Endothelial cell of umbilical vein (primary cell): ENCODE results near the gene SKIL. TPM values are rescaled to one million over a fixed set of nuclear protein-coding genes. Genes with fewer than 3 reads are reported as not detected.
A peak's percentile ranks its signal among the peaks of the same experiment; 100 is the strongest.

ENCODE experiments used
- BruUV-seq: library from RNA; stranded (reverse); fragments of 400-500 nt; replicated peaks from 2 replicates; lab custom pipeline; 2021; lab: Mats Ljungman, UMichigan
- CTCF ChIA-PET: fragments of 300-600, 350-600 bp; sonication (Branson Sonifier 250); formaldehyde crosslinking; loops from one replicate; lab custom pipeline; 2021; ENCODE audit warnings: antibody characterized with exemption, inconsistent platforms; lab: Charles Lee
- POLR2A ChIA-PET: fragments of 300-600, 350-600 bp; sonication (Branson Sonifier 250); formaldehyde crosslinking; loops from one replicate; lab custom pipeline; 2021; ENCODE audit warnings: antibody characterized with exemption, inconsistent platforms; lab: Charles Lee
- DNase-seq: peaks from one replicate; pipeline ENCODE4 v3.0.0-alpha.2; 2011; ENCODE audit warnings: low read depth, low spot score
- FAIRE-seq: peaks from 2 replicates; lab custom pipeline; 2011; peaks lifted over from hg19 to GRCh38; lab: Jason Lieb, UNC
- H2AFZ ChIP-seq: 2 replicates; pipeline ENCODE4 v1.6.0; 2012; ENCODE audit warnings: low read depth, low read length, control low read depth, inconsistent platforms
- H3K27ac ChIP-seq: 2 replicates; pipeline ENCODE4 v1.5.1; 2011; ENCODE audit warnings: low read depth, mild to moderate bottlenecking, control low read depth, low read length, moderate library complexity; ENCODE audit not compliant: insufficient read depth
- H3K27me3 ChIP-seq, 2 experiments: 2 replicates each; pipeline versions ENCODE4 v1.6.0 to v1.6.1; 2011; ENCODE audit warnings: low read length in 2 of 2, mixed read lengths in 1 of 2; ENCODE audit not compliant: control insufficient read depth in 2 of 2, insufficient read depth in 2 of 2
- H3K36me3 ChIP-seq, 2 experiments: 2 replicates in 1 of 2; 3 replicates in 1 of 2; pipeline ENCODE4 v1.5.1; 2011; ENCODE audit warnings: low read length in 2 of 2, mild to moderate bottlenecking in 1 of 2, moderate library complexity in 1 of 2; ENCODE audit not compliant: control insufficient read depth in 2 of 2, insufficient read depth in 2 of 2; ENCODE audit errors: extremely low read depth in 1 of 2
- H3K4me1 ChIP-seq: 3 replicates; pipeline ENCODE4 v1.5.1; 2011; ENCODE audit warnings: mild to moderate bottlenecking, low read length; ENCODE audit not compliant: control insufficient read depth, insufficient read depth; ENCODE audit errors: extremely low read depth
- H3K4me2 ChIP-seq: 2 replicates; pipeline ENCODE4 v1.6.1; 2011; ENCODE audit warnings: low read length, control low read depth, mixed read lengths; ENCODE audit not compliant: insufficient read depth
- H3K4me3 ChIP-seq, 3 experiments: fragments of 200-600 bp in 1 of 3; sonication (generic), shearing (Covaris generic) in 1 of 3; replicated peaks in 1 of 3; 2 replicates each; pipeline ENCODE4 v1.5.1; 2011 to 2016; ENCODE audit warnings: control low read depth in 3 of 3, low read length in 3 of 3, mild to moderate bottlenecking in 2 of 3, inconsistent platforms in 1 of 3, low read depth in 1 of 3, moderate library complexity in 1 of 3; ENCODE audit not compliant: insufficient read depth in 1 of 3
- H3K79me2 ChIP-seq: 2 replicates; pipeline ENCODE4 v1.6.0; 2012; ENCODE audit warnings: low read length, inconsistent platforms; ENCODE audit not compliant: control insufficient read depth, insufficient read depth
- H3K9ac ChIP-seq: replicated peaks from 2 replicates; pipeline ENCODE3; 2011; ENCODE audit warnings: low read length, control low read depth; ENCODE audit not compliant: insufficient read depth; ENCODE audit errors: extremely low read depth
- H3K9me1 ChIP-seq: replicated peaks from 3 replicates; pipeline ENCODE4 v1.6.0; 2011; ENCODE audit warnings: mild to moderate bottlenecking, low read length; ENCODE audit not compliant: control insufficient read depth, insufficient read depth; ENCODE audit errors: extremely low read depth
- H3K9me3 ChIP-seq: replicated peaks from 2 replicates; pipeline ENCODE4 v1.5.1; 2012; ENCODE audit warnings: low read length, inconsistent platforms; ENCODE audit not compliant: control insufficient read depth, insufficient read depth
- H4K20me1 ChIP-seq: replicated peaks from 2 replicates; pipeline ENCODE3; 2011; ENCODE audit warnings: mild to moderate bottlenecking, low read length; ENCODE audit not compliant: control insufficient read depth, insufficient read depth; ENCODE audit errors: extremely low read depth
- dilution Hi-C: fragments of 300-500 bp; cut with MboI; formaldehyde crosslinking; loops from one replicate; pipeline ENCODE4 v1.15.0; 2019; ENCODE audit warnings: low sequenced_read_pairs; ENCODE audit not compliant: extremely low pct_ligation_motif_present
- intact Hi-C: fragments of 100-400 bp; cut with micrococcal nuclease; formaldehyde crosslinking; loops from one replicate; pipeline ENCODE4 v1.10.0; 2022
- polyA plus RNA-seq, 4 experiments: library from polyadenylated mRNA; depleted of rRNA in 3 of 4; stranded (reverse) in 3 of 4; unstranded in 1 of 4; fragments of >200 nt; gene quantifications; 2 replicates each; pipeline versions ENCODE4 v1.2.1 to v1.2.3, GENCODE V29; 2011 to 2012; ENCODE audit warnings: missing spikeins in 1 of 4
- total RNA-seq: library from RNA; stranded (reverse); gene quantifications from 2 replicates; pipeline ENCODE4 v1.2.3, GENCODE V29; 2021
- TF ChIP-seq, protein P1 (sequence below): IDR thresholded peaks from 2 replicates; pipeline ENCODE4 v1.6.1; 2011; ENCODE audit not compliant: insufficient read depth, insufficient read length
- TF ChIP-seq, protein P2 (sequence below), 2 donors: IDR thresholded peaks; 1 replicate in 1 of 2; 2 replicates in 1 of 2; pipeline ENCODE4 v1.5.1; 2011; ENCODE audit warnings: low read length in 2 of 2, mild to moderate bottlenecking in 2 of 2, moderate library complexity in 2 of 2, control low read depth in 1 of 2, inconsistent platforms in 1 of 2, low read depth in 1 of 2; ENCODE audit not compliant: insufficient read depth in 1 of 2; ENCODE audit errors: extremely low read depth in 1 of 2

Gene SKIL
- total and polyA plus RNA-seq, 2 donors (not counting 3 experiments of a cell fraction or from before 2014, with no cell fraction given) = 18.4 to 135 TPM

- no peak for FAIRE-seq
Measured at GRCh38 chr3:170368921-170369320, 11.4 kb downstream of the SKIL start.

More at GRCh38 chr3:170368921-170369320, 11.4 kb downstream of the SKIL start:
- no peak overlapping the region for H3K9ac ChIP-seq
- no peaks in the 10 kb centered on the region for H3K9me1 ChIP-seq
- ChIA-PET POLR2A (interaction anchor here (0.6 to 0.7 kb wide), 2 partner anchors 8 to 18 kb away, joined by 3 to 6 read pairs; no protein-coding TSS in a partner anchor), CTCF (interaction anchor here (0.6 to 2.9 kb wide), 5 partner anchors 10 to 217 kb away, joined by 3 to 21 read pairs (median 9); partner anchors contain the start of gene SKIL)
- H3K27me3 ChIP-seq = no peaks in the 10 kb centered on the region
- H4K20me1 ChIP-seq = peaks cover 17% of the 10 kb centered on the region
- no peak for DNase-seq
- no peak overlapping the region for H3K27ac ChIP-seq
- no peak overlapping the region for H2AFZ ChIP-seq
- no TSS peak for BruUV-seq
- TF ChIP-seq, protein P1, sequence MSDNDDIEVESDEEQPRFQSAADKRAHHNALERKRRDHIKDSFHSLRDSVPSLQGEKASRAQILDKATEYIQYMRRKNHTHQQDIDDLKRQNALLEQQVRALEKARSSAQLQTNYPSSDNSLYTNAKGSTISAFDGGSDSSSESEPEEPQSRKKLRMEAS = no peak
- TF ChIP-seq, protein P2, sequence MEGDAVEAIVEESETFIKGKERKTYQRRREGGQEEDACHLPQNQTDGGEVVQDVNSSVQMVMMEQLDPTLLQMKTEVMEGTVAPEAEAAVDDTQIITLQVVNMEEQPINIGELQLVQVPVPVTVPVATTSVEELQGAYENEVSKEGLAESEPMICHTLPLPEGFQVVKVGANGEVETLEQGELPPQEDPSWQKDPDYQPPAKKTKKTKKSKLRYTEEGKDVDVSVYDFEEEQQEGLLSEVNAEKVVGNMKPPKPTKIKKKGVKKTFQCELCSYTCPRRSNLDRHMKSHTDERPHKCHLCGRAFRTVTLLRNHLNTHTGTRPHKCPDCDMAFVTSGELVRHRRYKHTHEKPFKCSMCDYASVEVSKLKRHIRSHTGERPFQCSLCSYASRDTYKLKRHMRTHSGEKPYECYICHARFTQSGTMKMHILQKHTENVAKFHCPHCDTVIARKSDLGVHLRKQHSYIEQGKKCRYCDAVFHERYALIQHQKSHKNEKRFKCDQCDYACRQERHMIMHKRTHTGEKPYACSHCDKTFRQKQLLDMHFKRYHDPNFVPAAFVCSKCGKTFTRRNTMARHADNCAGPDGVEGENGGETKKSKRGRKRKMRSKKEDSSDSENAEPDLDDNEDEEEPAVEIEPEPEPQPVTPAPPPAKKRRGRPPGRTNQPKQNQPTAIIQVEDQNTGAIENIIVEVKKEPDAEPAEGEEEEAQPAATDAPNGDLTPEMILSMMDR (IDR thresholded peaks at IDR 0.05; ENCODE audit: extremely low read depth in 1 of 2, insufficient read depth in 1 of 2, low read depth in 1 of 2, low read length in 2 of 2) = peak; percentile 13 to 16
- H3K36me3 ChIP-seq = peaks cover 2 to 20% of the 10 kb centered on the region in 2 experiments
- no peak overlapping the region for H3K4me3 ChIP-seq
- peaks cover 44% of the 10 kb centered on the region for H3K4me1 ChIP-seq
- dilution Hi-C loops (no loop called here), intact Hi-C loops (loop anchor here (1.0 kb wide), 2 partner anchors 59 to 180 kb away; no protein-coding TSS in a partner anchor)
- H3K4me2 ChIP-seq = peak overlapping the region; percentile 79
- H3K9me3 ChIP-seq = no peaks in the 10 kb centered on the region
- peaks cover 96% of the 10 kb centered on the region for H3K79me2 ChIP-seq
